Neural progenitor cell (in vitro differentiated cells): ENCODE results near the gene FAM118B.

Experiments
- CTCF ChIP-seq: fragments of 200-600 bp; sonication (generic); IDR thresholded peaks from 2 replicates; pipeline ENCODE4 v1.5.1; 2017; ENCODE audit warnings: antibody characterized with exemption, mild to moderate bottlenecking
- EZH2 ChIP-seq: fragments of 200-600 bp; sonication (generic); IDR thresholded peaks from 2 replicates; pipeline ENCODE4 v1.6.1; 2017; ENCODE audit warnings: antibody characterized with exemption, mild to moderate bottlenecking, moderate library complexity
- EZH2phosphoT487 ChIP-seq: fragments of 200-600 bp; sonication (generic); IDR thresholded peaks from 2 replicates; pipeline ENCODE4 v1.6.1; 2017; ENCODE audit warnings: antibody characterized with exemption

DNA sequence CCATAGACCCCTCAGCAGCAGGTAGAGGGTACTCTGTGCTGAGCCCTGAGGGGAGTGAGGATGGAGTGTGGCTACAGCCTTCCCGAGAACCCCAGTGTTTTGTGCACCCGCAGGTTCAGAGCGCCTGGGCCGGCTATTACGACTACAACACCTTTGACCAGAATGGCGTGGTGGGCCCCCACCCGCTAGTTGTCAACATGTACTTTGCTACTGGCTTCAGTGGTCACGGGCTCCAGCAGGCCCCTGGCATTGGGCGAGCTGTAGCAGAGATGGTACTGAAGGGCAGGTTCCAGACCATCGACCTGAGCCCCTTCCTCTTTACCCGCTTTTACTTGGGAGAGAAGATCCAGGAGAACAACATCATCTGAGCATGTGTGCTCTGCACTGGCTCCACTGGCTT is 65.7 kb downstream of the FAM118B start:
- TF ChIP-seq CTCF (no peak), EZH2phosphoT487 (no peak), EZH2 (no peak)
